DOHH2 (cell line): Measurements from ENCODE around the gene SLC38A1.

Experiments
- H3F3A ChIP-seq: fragments of 200-600 bp; sonication (generic), shearing (Covaris generic); 2 replicates; pipeline ENCODE4 v1.6.0; 2016; ENCODE audit warnings: antibody characterized with exemption, mild to moderate bottlenecking; ENCODE audit not compliant: control insufficient read depth, insufficient read depth
- H3K27ac ChIP-seq: fragments of 200-600 bp; sonication (generic); 2 replicates; pipeline ENCODE4 v1.5.1; 2014; ENCODE audit warnings: low read depth, mild to moderate bottlenecking, low read length, moderate library complexity
- H3K27me3 ChIP-seq: fragments of 200-600 bp; sonication (generic); 2 replicates; pipeline ENCODE4 v1.6.1; 2014; ENCODE audit warnings: mild to moderate bottlenecking, low read length, mixed read lengths; ENCODE audit not compliant: control insufficient read depth
- H3K36me3 ChIP-seq: fragments of 200-600 bp; sonication (generic); 2 replicates; pipeline ENCODE4 v1.6.1; 2014; ENCODE audit warnings: mild to moderate bottlenecking, low read length, moderate library complexity, mixed read lengths; ENCODE audit not compliant: control insufficient read depth
- H3K4me1 ChIP-seq: fragments of 200-600 bp; sonication (generic); 2 replicates; pipeline ENCODE4 v1.6.1; 2014; ENCODE audit warnings: mild to moderate bottlenecking, low read length, mixed read lengths; ENCODE audit not compliant: control insufficient read depth
- H3K4me2 ChIP-seq: fragments of 200-600 bp; sonication (generic); 2 replicates; pipeline ENCODE4 v1.6.0; 2014; ENCODE audit warnings: mild to moderate bottlenecking, low read length, moderate library complexity
- H3K4me3 ChIP-seq: fragments of 200-600 bp; sonication (generic); 2 replicates; pipeline ENCODE4 v1.5.1; 2014; ENCODE audit warnings: mild to moderate bottlenecking, low read length, mixed read lengths
- H3K79me2 ChIP-seq: fragments of 200-600 bp; sonication (generic); 2 replicates; pipeline ENCODE4 v1.6.1; 2014; ENCODE audit warnings: mild to moderate bottlenecking, low read length, mixed read lengths; ENCODE audit not compliant: control insufficient read depth
- H3K9me2 ChIP-seq: fragments of 200-600 bp; sonication (generic); replicated peaks from 2 replicates; pipeline ENCODE4 v1.6.1; 2014; ENCODE audit warnings: mild to moderate bottlenecking, low read length, mixed read lengths; ENCODE audit not compliant: control insufficient read depth
- H3K9me3 ChIP-seq: fragments of 200-600 bp; sonication (generic); 2 replicates; pipeline ENCODE4 v1.6.1; 2014; ENCODE audit warnings: antibody characterized with exemption, low read length, mixed read lengths; ENCODE audit not compliant: control insufficient read depth, insufficient read depth
- H4K20me1 ChIP-seq: fragments of 200-600 bp; sonication (generic); 2 replicates; pipeline ENCODE4 v1.6.0; 2014; ENCODE audit warnings: low read depth, mild to moderate bottlenecking, antibody characterized with exemption, low read length, moderate library complexity; ENCODE audit not compliant: control insufficient read depth, insufficient read depth
- CTCF ChIP-seq: fragments of 200-600 bp; sonication (generic); IDR thresholded peaks from one replicate; pipeline ENCODE4 v1.5.1; 2014; ENCODE audit warnings: antibody characterized with exemption, mild to moderate bottlenecking, low read depth, low read length; ENCODE audit not compliant: poor library complexity, severe bottlenecking
- EZH2phosphoT487 ChIP-seq: fragments of 200-600 bp; sonication (generic); IDR thresholded peaks from 2 replicates; pipeline ENCODE4 v1.6.1; 2017; ENCODE audit warnings: borderline replicate concordance, mild to moderate bottlenecking, antibody characterized with exemption, low read length, moderate library complexity, mixed read lengths

The SLC38A1 gene

GRCh38 chr12:46242569-46242968, 26.3 kb downstream of the SLC38A1 start:
- H3K36me3 ChIP-seq, result peaks cover 92% of the 10 kb centered on the region
- H3K79me2 ChIP-seq, result peaks cover 97% of the 10 kb centered on the region
- no peaks in the 10 kb centered on the region for H3K9me3 ChIP-seq
- H3K27ac ChIP-seq, result no peak overlapping the region
- no peak overlapping the region for H3K4me3 ChIP-seq
- H4K20me1 ChIP-seq, result peaks cover 4% of the 10 kb centered on the region; the same call in 1 of the 2 replicates
- H3K27me3 ChIP-seq, result no peaks in the 10 kb centered on the region
- no peaks in the 10 kb centered on the region for H3F3A ChIP-seq
- no peaks in the 10 kb centered on the region for H3K9me2 ChIP-seq
- no peaks in the 10 kb centered on the region for H3K4me1 ChIP-seq
- TF ChIP-seq EZH2phosphoT487 (no peak), CTCF (no peak)
- no peak overlapping the region for H3K4me2 ChIP-seq

GRCh38 chr12:46240436-46240835, 28.4 kb downstream of the SLC38A1 start:
- H3K4me3 ChIP-seq, result no peak overlapping the region
- H3K9me3 ChIP-seq, result no peaks in the 10 kb centered on the region
- no peaks in the 10 kb centered on the region for H3F3A ChIP-seq
- TF ChIP-seq CTCF (no peak), EZH2phosphoT487 (no peak)
- no peaks in the 10 kb centered on the region for H3K27me3 ChIP-seq
- H3K4me1 ChIP-seq, result peaks cover 3% of the 10 kb centered on the region; the same call in 1 of the 2 replicates
- H3K79me2 ChIP-seq, result peaks cover 97% of the 10 kb centered on the region
- no peaks in the 10 kb centered on the region for H3K9me2 ChIP-seq
- H4K20me1 ChIP-seq, result peaks cover 4% of the 10 kb centered on the region; the same call in 1 of the 2 replicates
- H3K36me3 ChIP-seq, result peaks cover 93% of the 10 kb centered on the region
- no peak overlapping the region for H3K4me2 ChIP-seq
- no peak overlapping the region for H3K27ac ChIP-seq

- Histone ChIP-seq H3K36me3 (peaks cover 92% of the 10 kb centered on the region), H3K27me3 (no peaks in the 10 kb centered on the region), H3F3A (no peaks in the 10 kb centered on the region), H3K4me1 (peaks cover 13% of the 10 kb centered on the region), H3K4me3 (no peak overlapping the region), H3K9me2 (no peaks in the 10 kb centered on the region), H3K4me2 (no peak overlapping the region), H3K9me3 (no peaks in the 10 kb centered on the region), H3K79me2 (peaks cover 95% of the 10 kb centered on the region), H3K27ac (no peak overlapping the region), H4K20me1 (peaks cover 7% of the 10 kb centered on the region; the same call in 1 of the 2 replicates)
- no peak for TF ChIP-seq CTCF
Measured at GRCh38 chr12:46238821-46239220, 30.0 kb downstream of the SLC38A1 start.
